ENCODE results near the gene CLPTM1L.
"Not testable (repeated sequence)": the region's sequence is repeated elsewhere in the genome, so short reads cannot be mapped to it uniquely, and the experiment has no call there.

Gene CLPTM1L

GRCh38 chr5:1380011-1380817, 35.3 kb upstream of the CLPTM1L start:
- DNase-seq (ENCODE audit: low read depth in 2 of 2), result peak; percentile 11 to 22

- no peak for DNase-seq (ENCODE audit: low read depth in 2 of 2)
Measured at GRCh38 chr5:1378866-1379659, 34.2 kb upstream of the CLPTM1L start.

DNA sequence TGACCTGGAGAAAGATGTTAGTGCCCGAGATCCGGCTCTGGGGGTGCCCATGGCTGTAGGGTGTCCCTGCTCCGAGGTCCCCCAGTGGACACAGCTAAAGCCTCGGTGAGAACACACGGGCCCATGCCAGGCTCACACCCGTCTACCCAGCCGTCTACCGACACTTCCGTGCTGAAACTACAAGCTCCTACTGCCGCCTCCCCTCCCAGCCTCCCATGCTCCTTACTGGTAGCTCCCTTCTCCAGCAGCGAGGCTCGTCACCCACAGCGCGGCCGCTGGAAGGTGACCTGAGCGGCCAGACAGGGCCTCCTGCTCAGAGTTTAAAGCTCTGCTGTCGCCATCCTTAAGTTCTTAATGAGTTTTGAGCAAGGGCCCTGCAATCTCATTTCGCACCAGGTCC, 33.2 kb upstream of the CLPTM1L start:
- DNase-seq (ENCODE audit: low read depth in 2 of 2), result no peak

DNA sequence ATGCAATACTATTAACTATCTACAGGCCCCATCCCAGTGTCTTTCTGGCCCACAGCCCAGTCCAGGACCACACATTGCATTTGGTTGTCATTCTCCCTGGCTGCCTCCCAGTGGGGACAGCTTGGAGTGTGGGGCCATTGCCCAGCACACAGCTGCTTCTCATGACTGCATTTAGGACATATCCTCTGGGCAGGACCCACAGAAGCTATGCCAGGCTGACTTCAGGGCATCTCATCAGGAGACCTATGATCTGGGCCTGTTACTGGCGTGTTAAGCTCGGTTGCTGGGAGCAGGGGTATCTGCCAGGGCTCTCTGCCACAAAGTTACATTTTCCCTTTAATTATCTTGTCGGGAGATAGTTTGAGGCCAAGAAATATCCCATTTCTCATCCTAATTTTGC, 32.1 kb upstream of the CLPTM1L start:
- no peak for DNase-seq (ENCODE audit: low read depth in 2 of 2)

GRCh38 chr5:1375871-1376810, 31.2 kb upstream of the CLPTM1L start:
- no peak for DNase-seq (ENCODE audit: low read depth in 2 of 2)

GRCh38 chr5:1374679-1375055, 29.8 kb upstream of the CLPTM1L start:
- no peak for DNase-seq (ENCODE audit: low read depth in 2 of 2)

GRCh38 chr5:1374030-1374678, 29.3 kb upstream of the CLPTM1L start:
- DNase-seq (ENCODE audit: low read depth in 2 of 2), result no peak

GRCh38 chr5:1371972-1372342, 27.1 kb upstream of the CLPTM1L start:
- not testable (repeated sequence) for DNase-seq (ENCODE audit: low read depth in 2 of 2)

DNA sequence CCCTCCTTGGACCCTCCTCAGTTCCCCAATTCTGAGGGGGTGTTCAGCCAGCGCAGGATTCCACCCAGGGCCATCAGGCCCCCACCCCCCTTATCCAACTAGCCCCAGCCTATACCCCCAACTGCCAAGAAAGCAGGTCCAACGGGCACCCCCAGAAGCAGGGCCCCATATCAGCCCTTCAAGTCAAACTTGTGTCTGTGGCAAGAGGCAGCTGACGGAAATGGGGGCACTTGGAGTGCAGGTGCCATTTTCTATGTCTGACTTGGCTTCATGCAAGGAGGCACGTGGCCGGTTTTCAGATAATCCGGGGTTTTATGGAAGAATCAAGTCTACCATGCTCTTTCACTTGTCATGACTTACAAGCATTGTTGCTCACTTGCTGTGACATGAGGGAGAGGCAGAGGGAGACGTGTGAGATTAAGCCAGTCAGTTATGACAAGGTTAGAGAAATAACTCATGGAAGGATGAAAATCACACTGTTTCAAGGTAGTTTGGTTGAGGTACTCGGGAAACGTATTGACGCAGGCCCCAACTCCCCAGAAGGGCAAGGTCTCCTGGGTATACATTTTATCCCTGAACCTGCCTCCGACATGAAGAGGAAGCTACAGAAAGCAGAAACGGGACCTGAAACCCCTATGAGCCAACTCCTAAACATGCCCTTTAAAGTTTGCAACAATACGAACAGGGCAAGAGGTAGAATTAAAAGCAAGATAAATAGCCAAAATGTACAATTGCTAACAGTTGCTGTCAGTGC, 26.5 kb upstream of the CLPTM1L start:
- no peak for DNase-seq (ENCODE audit: low read depth in 2 of 2)

- no peak for DNase-seq (ENCODE audit: low read depth in 2 of 2)
Measured at GRCh38 chr5:1370006-1370405, 25.1 kb upstream of the CLPTM1L start.

DNA sequence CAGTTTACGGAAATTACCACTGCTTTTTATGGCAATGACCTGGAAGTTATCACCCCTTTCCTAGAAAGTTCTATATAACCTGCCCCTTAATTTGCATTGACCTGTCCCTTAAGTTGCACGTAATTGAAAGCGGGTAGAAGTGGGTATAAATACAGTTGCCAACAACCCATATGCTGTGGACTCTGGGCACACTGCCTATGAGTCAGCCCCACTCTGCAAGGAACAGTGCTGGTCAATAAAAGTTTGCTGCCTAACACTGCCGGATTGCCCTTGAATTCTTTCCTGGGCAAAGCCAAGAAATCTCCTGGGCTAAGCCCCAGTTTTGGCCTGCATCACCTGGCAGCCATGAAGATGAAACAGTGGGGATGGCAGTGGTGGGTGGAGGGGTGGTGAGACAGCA, 23.9 kb upstream of the CLPTM1L start:
- no peak for DNase-seq (ENCODE audit: low read depth in 2 of 2)

- no peak for DNase-seq (ENCODE audit: low read depth in 2 of 2)
Measured at GRCh38 chr5:1368236-1368635, 23.3 kb upstream of the CLPTM1L start.

- DNase-seq (ENCODE audit: low read depth in 2 of 2), result no peak
Measured at GRCh38 chr5:1367149-1367548, 22.2 kb upstream of the CLPTM1L start.

DNA sequence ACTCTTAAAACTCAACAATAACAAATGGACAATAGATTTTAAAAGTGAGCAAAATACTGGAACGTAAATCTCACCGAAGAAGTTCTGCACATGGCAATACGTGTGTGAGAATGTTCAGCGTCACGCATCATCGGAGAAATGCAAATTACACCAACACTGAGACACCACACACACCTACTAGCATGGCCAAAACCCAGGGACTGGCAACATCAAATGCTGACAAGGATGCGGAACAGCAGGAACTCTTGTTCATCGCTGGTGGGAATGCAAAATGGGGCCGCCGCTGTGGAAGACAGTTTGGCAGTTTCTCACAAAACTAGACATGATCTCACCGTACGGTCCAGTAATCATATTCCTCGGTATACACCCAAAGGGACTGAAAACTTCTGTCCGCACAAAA, 21.6 kb upstream of the CLPTM1L start:
- no peak for DNase-seq (ENCODE audit: low read depth in 2 of 2)

- DNase-seq (ENCODE audit: low read depth in 2 of 2), result no peak
Measured at GRCh38 chr5:1364211-1364610, 19.3 kb upstream of the CLPTM1L start.

DNA sequence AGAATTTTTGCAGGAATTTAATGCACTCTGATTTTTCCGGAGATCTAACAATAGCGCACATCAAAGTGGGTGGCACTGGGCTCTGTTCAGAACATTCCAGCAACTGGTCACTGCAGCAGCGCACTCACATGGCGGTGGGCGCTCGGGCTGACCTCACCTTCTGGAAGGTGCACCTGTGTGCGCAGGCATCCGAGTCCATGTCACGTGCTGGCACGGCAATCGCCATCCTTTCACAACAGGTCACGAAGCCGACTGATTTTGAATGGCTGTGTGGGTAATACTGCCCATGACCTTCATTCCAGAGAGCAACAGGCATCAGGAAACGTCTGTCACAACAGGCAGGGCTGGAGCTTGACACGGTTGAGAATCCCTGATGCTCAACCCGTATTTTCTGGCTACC, 18.7 kb upstream of the CLPTM1L start:
- no peak for DNase-seq (ENCODE audit: low read depth in 2 of 2)

- DNase-seq (ENCODE audit: low read depth in 2 of 2), result no peak
Measured at GRCh38 chr5:1363160-1363559, 18.3 kb upstream of the CLPTM1L start.

- no peak for DNase-seq (ENCODE audit: low read depth in 2 of 2)
Measured at GRCh38 chr5:1362242-1363015, 17.5 kb upstream of the CLPTM1L start.

GRCh38 chr5:1360861-1361260, 16.0 kb upstream of the CLPTM1L start:
- no peak for DNase-seq (ENCODE audit: low read depth in 2 of 2)

DNA sequence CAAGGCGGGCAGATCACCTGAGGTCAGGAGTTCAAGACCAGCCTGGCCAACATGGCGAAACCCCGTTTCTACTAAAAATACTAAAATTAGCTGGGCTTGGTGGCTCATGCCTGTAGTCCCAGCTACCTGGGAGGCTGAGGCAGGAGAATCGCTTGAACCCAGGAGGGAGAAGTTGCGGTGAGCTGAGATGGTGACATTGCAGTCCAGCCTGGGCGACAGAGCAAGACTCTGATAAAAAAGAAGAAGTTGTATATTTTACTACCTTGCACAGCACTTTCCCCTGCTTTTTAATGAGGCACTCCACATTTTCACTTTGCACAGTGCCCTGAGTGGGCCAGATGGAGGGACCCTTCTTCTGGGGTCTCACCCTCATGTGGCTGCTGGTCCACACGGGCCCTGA, 15.5 kb upstream of the CLPTM1L start:
- not testable (repeated sequence) for DNase-seq (ENCODE audit: low read depth in 2 of 2)

All from stimulated activated CD4-positive, alpha-beta T cell treated with anti-CD3 and anti-CD28 coated beads, Interleukin-12 subunit alpha, Interleukin-12 subunit beta, amount 100 ng/mL, for 24 hours (primary cell).